Endodermal cell (in vitro differentiated cells): ENCODE results near the gene EFHC1. TPM values are rescaled to one million over a fixed set of nuclear protein-coding genes. Genes with fewer than 3 reads are reported as not detected.
"Not testable (repeated sequence)": the region's sequence is repeated elsewhere in the genome, so short reads cannot be mapped to it uniquely, and the experiment has no call there.

Source experiments
- DNase-seq: peaks from one replicate; pipeline ENCODE4 v3.0.0-alpha.2; 2017
- H3K27ac ChIP-seq: 2 replicates; pipeline ENCODE4 v1.5.1; 2013; ENCODE audit warnings: mild to moderate bottlenecking, low read depth, low read length, moderate library complexity
- H3K27me3 ChIP-seq: 2 replicates; pipeline ENCODE4 v1.6.1; 2013; ENCODE audit warnings: mild to moderate bottlenecking, low read length, moderate library complexity; ENCODE audit not compliant: insufficient read depth, control insufficient read depth, poor library complexity, severe bottlenecking
- H3K36me3 ChIP-seq: 2 replicates; pipeline ENCODE4 v1.7.0; 2013; ENCODE audit warnings: mild to moderate bottlenecking, low read length, moderate library complexity; ENCODE audit not compliant: control insufficient read depth, insufficient read depth
- H3K4me1 ChIP-seq: one replicate; pipeline ENCODE4 v1.7.0; 2013; ENCODE audit warnings: low read length; ENCODE audit not compliant: control insufficient read depth, insufficient read depth
- H3K4me3 ChIP-seq: 2 replicates; pipeline ENCODE4 v1.5.1; 2013; ENCODE audit warnings: mild to moderate bottlenecking, low read length, moderate library complexity
- H3K9ac ChIP-seq: 2 replicates; pipeline ENCODE4 v1.6.1; 2013; ENCODE audit warnings: mild to moderate bottlenecking, low read length, moderate library complexity; ENCODE audit not compliant: poor library complexity, severe bottlenecking; ENCODE audit errors: extremely low read depth
- H3K9me3 ChIP-seq: 2 replicates; pipeline ENCODE4 v1.6.1; 2013; ENCODE audit warnings: mild to moderate bottlenecking, low read length, moderate library complexity; ENCODE audit not compliant: control insufficient read depth
- H3K27ac Mint-ChIP-seq: 2 replicates; pipeline ENCODE4 v1.8.0; 2020; ENCODE audit warnings: mixed read lengths
- H3K27me3 Mint-ChIP-seq: 2 replicates; pipeline ENCODE4 v1.8.0; 2021; ENCODE audit warnings: mild to moderate bottlenecking, mixed read lengths; ENCODE audit not compliant: insufficient read depth
- H3K36me3 Mint-ChIP-seq: 2 replicates; pipeline ENCODE4 v1.8.0; 2020; ENCODE audit warnings: low read depth, mixed read lengths
- H3K4me1 Mint-ChIP-seq: 2 replicates; pipeline ENCODE4 v1.8.0; 2020; ENCODE audit warnings: mixed read lengths
- H3K4me3 Mint-ChIP-seq: 2 replicates; pipeline ENCODE4 v1.8.0; 2020; ENCODE audit warnings: mild to moderate bottlenecking, moderate library complexity, mixed read lengths
- H3K9me3 Mint-ChIP-seq: 2 replicates; pipeline ENCODE4 v1.8.0; 2020; ENCODE audit warnings: mild to moderate bottlenecking, mixed read lengths
- WGBS, 2 experiments: methylation state at CpG; one replicate each; pipeline versions ENCODE4 v1.1.5 to v1.1.7; 2013; ENCODE audit warnings: missing lambda C conversion rate in 2 of 2, mixed read lengths in 1 of 2; ENCODE audit not compliant: insufficient coverage in 1 of 2, insufficient read length in 1 of 2; 5-methylcytosine and 5-hydroxymethylcytosine counted together
- total RNA-seq, 2 donors: library from RNA; stranded (reverse); fragmentation: NEBNext Ultra II Directional in 1 of 2; extraction: Animal tissue kit (Norgen Biotek cat#: 25700) in 1 of 2; gene quantifications; 2 replicates in 1 of 2; 3 replicates in 1 of 2; pipeline ENCODE4 v1.2.1, GENCODE V29; 2021
- TF ChIP-seq, protein P1 (sequence below): fragments of 200-600 bp; sonication (generic); conservative IDR thresholded peaks from 2 replicates; pipeline ENCODE4 v1.5.0; 2021; ENCODE audit warnings: antibody characterized with exemption, mild to moderate bottlenecking

Gene EFHC1
- total RNA-seq, 2 donors from 2014 or later = 26.4 to 46.4 TPM

DNA sequence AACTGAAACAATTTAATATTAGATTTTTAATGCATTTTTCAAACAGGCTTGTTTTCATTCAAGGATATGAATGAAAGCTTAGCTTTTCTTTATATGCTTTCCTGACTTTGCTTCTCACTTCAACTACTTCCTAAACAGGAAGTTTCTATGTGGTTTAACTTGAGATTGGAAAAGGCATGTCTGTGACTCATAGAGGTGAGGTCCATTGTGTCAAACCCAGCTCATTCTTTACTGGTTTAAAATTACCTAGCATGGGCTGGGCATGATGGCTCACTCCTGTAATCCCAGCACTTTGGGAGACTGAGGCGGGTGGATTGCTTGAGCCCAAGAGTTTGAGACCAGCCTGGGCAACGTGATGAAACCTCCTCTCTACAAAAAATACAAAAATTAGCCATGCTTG, 34.4 kb downstream of the EFHC1 start:
- Mint-ChIP-seq H3K36me3 (peaks cover 33% of the 10 kb centered on the region), H3K4me3 (no peak overlapping the region), H3K27ac (no peak overlapping the region), H3K27me3 (no peaks in the 10 kb centered on the region), H3K4me1 (no peaks in the 10 kb centered on the region), H3K9me3 (peaks cover 14% of the 10 kb centered on the region)
- Histone ChIP-seq H3K9me3 (peaks cover 12% of the 10 kb centered on the region), H3K36me3 (no peaks in the 10 kb centered on the region), H3K4me1 (no peaks in the 10 kb centered on the region), H3K27me3 (no peaks in the 10 kb centered on the region), H3K4me3 (no peak overlapping the region), H3K27ac (no peak overlapping the region), H3K9ac (no peak overlapping the region)
- WGBS, 2 experiments = 57 to 93% methylated on average over 2 of the region's 2 CpGs
- TF ChIP-seq, protein P1, sequence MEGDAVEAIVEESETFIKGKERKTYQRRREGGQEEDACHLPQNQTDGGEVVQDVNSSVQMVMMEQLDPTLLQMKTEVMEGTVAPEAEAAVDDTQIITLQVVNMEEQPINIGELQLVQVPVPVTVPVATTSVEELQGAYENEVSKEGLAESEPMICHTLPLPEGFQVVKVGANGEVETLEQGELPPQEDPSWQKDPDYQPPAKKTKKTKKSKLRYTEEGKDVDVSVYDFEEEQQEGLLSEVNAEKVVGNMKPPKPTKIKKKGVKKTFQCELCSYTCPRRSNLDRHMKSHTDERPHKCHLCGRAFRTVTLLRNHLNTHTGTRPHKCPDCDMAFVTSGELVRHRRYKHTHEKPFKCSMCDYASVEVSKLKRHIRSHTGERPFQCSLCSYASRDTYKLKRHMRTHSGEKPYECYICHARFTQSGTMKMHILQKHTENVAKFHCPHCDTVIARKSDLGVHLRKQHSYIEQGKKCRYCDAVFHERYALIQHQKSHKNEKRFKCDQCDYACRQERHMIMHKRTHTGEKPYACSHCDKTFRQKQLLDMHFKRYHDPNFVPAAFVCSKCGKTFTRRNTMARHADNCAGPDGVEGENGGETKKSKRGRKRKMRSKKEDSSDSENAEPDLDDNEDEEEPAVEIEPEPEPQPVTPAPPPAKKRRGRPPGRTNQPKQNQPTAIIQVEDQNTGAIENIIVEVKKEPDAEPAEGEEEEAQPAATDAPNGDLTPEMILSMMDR = no peak
- DNase-seq = no peak

DNA sequence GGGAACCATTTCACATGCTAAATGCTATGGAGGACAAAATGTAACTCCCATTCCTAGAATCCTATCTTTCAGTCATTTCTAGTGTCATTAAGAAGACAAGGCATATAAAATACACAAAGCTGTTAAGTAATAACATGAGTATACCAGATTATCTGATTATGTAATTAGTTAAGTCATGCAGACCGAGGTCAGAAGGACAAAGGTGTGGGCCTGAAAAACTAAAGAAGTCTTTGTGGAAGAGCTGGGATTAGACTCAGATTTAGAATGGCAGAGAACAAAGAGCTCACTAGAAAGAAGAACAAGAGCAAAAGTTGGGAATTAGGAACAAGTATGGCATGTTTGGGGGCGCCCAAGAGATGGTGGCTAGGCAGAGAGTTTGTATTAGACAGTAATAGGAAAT, 37.0 kb downstream of the EFHC1 start:
- H3K4me3 Mint-ChIP-seq = no peak overlapping the region
- H3K27ac ChIP-seq = no peak overlapping the region
- no peaks in the 10 kb centered on the region for H3K4me1 ChIP-seq
- H3K9me3 Mint-ChIP-seq = peaks cover 4% of the 10 kb centered on the region
- peaks cover 14% of the 10 kb centered on the region for H3K36me3 Mint-ChIP-seq
- H3K27me3 Mint-ChIP-seq = no peaks in the 10 kb centered on the region
- DNase-seq = no peak
- no peak overlapping the region for H3K4me3 ChIP-seq
- WGBS, 2 experiments = 82 to 84% methylated on average over 2 of the region's 2 CpGs
- H3K4me1 Mint-ChIP-seq = no peaks in the 10 kb centered on the region
- peaks cover 3% of the 10 kb centered on the region for H3K36me3 ChIP-seq
- no peaks in the 10 kb centered on the region for H3K27me3 ChIP-seq
- no peak overlapping the region for H3K27ac Mint-ChIP-seq
- H3K9me3 ChIP-seq = no peaks in the 10 kb centered on the region
- H3K9ac ChIP-seq = no peak overlapping the region
- TF ChIP-seq, protein P1 = no peak

DNA sequence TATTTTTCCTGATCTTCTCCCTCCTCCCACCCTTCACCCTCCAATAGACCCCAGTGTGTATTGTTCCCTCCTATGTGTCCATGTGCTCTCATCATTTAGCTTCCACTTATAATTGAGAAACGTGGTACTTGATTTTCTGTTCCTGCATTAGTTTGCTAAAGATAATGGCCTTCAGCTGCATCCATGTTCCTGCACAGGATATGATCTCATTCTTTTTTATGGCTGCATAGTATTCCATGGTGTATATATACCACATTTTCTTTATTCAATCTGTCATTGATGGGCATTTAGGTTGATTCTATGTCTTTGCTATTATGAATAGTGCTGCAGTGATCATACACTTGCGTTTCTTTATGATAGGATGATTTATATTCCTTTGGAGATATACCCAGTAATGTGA, 41.1 kb downstream of the EFHC1 start:
- not testable (repeated sequence) for H3K27ac ChIP-seq, H3K9ac ChIP-seq, H3K27ac Mint-ChIP-seq, H3K27me3 Mint-ChIP-seq, H3K27me3 ChIP-seq, H3K36me3 Mint-ChIP-seq, H3K4me3 Mint-ChIP-seq, DNase-seq, H3K9me3 Mint-ChIP-seq, H3K4me1 ChIP-seq, H3K4me1 Mint-ChIP-seq, H3K9me3 ChIP-seq, H3K4me3 ChIP-seq, H3K36me3 ChIP-seq
- WGBS, 2 experiments = 85% methylated on average over 2 of the region's 2 CpGs; no CpG with 5 or more reads in 1 of the 2 experiments

DNA sequence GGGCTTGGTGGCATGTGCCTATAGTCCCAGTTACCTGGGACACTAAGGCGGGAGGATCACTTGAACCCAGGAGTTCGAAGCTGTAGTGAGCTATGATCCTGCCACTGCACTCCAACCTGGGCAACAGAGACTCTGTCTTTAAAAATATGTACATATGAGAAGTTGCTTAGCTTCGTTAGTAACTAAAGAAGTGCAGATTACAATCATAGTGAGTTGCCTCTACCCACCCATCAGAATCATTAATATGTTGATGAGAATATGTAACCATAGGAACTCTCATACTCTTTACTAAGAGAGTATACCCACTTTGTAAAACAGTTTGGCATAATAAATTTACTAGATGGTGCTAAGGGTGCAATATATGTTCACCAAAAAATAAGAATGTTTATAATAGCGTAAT, 54.0 kb downstream of the EFHC1 start:
- H3K27me3 Mint-ChIP-seq = no peaks in the 10 kb centered on the region
- TF ChIP-seq, protein P1 = no peak
- Histone ChIP-seq H3K9ac (no peak overlapping the region), H3K4me3 (no peak overlapping the region), H3K27me3 (no peaks in the 10 kb centered on the region), H3K9me3 (no peaks in the 10 kb centered on the region), H3K27ac (no peak overlapping the region), H3K36me3 (no peaks in the 10 kb centered on the region), H3K4me1 (no peaks in the 10 kb centered on the region)
- peaks cover 6% of the 10 kb centered on the region for H3K4me1 Mint-ChIP-seq
- H3K36me3 Mint-ChIP-seq = peaks cover 4% of the 10 kb centered on the region
- DNase-seq = no peak
- H3K4me3 Mint-ChIP-seq = no peak overlapping the region
- no peaks in the 10 kb centered on the region for H3K9me3 Mint-ChIP-seq
- WGBS, 2 experiments = 91 to 100% methylated on average over 1 to 3 of the region's 4 CpGs
- H3K27ac Mint-ChIP-seq = no peak overlapping the region
